Mucosa of descending colon (tissue), 3 donors: ENCODE measurements around the gene ZNF213. TPM values are rescaled to one million over a fixed set of nuclear protein-coding genes. Genes with fewer than 3 reads are reported as not detected.

Experiments used
- ATAC-seq: fragments of 200-7000 bp; cut with Tn5 transposase; one replicate; pipeline ENCODE4 v1.9.1; 2020; ENCODE audit warnings: mild to moderate bottlenecking, moderate library complexity
- DNase-seq, 3 donors: peaks; one replicate each; pipeline ENCODE4 v3.0.0-alpha.2; 2020
- H3K36me3 ChIP-seq: fragments of 200-600 bp; one replicate; pipeline ENCODE4 v1.8.0; 2021; ENCODE audit warnings: low read depth, mild to moderate bottlenecking
- H3K4me1 ChIP-seq: fragments of 200-600 bp; one replicate; pipeline ENCODE4 v1.8.0; 2021; ENCODE audit warnings: low read depth, mild to moderate bottlenecking
- H3K4me3 ChIP-seq: fragments of 200-600 bp; one replicate; pipeline ENCODE4 v1.8.0; 2021; ENCODE audit warnings: mild to moderate bottlenecking
- H3K9me3 ChIP-seq: fragments of 200-600 bp; one replicate; pipeline ENCODE4 v1.8.0; 2021; ENCODE audit warnings: mild to moderate bottlenecking
- CTCF ChIP-seq: fragments of 200-600 bp; IDR thresholded peaks from one replicate; pipeline ENCODE4 v1.8.0; 2022; ENCODE audit warnings: antibody characterized with exemption, mild to moderate bottlenecking
- intact Hi-C, 2 donors: fragments of 100-400 bp; cut with DNase I in 1 of 2; cut with micrococcal nuclease in 1 of 2; formaldehyde crosslinking; loops; one replicate each; pipeline versions ENCODE4 v1.11.0 to v1.11.1; 2022; cut with DNase I, micrococcal nuclease
- long read RNA-seq, 2 donors: library from polyadenylated mRNA; unstranded; transcript quantifications; one replicate each; pipeline ENCODE4 v2.0.0, GENCODE V29; 2019 to 2021
- total RNA-seq, 3 donors: library from RNA; stranded (reverse); fragmentation: NEBNext Ultra II Directional in 2 of 3; extraction: Animal tissue kit (Norgen Biotek cat#: 25700) in 2 of 3; gene quantifications; one replicate each; pipeline versions ENCODE4 v1.2.1 to v1.2.4, GENCODE V29; 2021 to 2023
- donor health status: DM: no; HTN: no; CAD: no; lungs with moderate emphysema.
- donor health status: DM: no; HTN: no; CAD: no.
- donor health status: DM: no; HTN: yes; CAD: no.

Gene ZNF213
- 10 to 100 TPM; 10.3 to 18.1 (median 14.1) TPM for total RNA-seq
- long read RNA-seq, donor 1, partial matches to known transcripts = 1 of 16 reads
- long read RNA-seq, donor 1, other reads (novel, unspliced or antisense) = 10 of 16 reads
- long read RNA-seq, donor 2, partial matches to known transcripts = 0 of 6 reads
- long read RNA-seq, donor 2, other reads (novel, unspliced or antisense) = 6 of 6 reads

- intact Hi-C loops = no loop called here
- DNase-seq = peak; percentile 94 to 97 (median 95)
- Histone ChIP-seq H3K36me3 (no peaks in the 10 kb centered on the region), H3K9me3 (no peaks in the 10 kb centered on the region), H3K4me1 (peaks cover 4% of the 10 kb centered on the region), H3K4me3 (peak within 1 kb of the TSS; percentile 82)
- TF ChIP-seq CTCF = no peak
- peak; percentile 97 for ATAC-seq
Observed at GRCh38 chr16:3134338-3135125, at the start of gene ZNF213. Gene ZNF213 (plus strand): TSS chr16:3135029. CDS start chr16:3137281, 2,252 bp downstream.

- no peaks in the 10 kb centered on the region for H3K9me3 ChIP-seq
- H3K4me3 ChIP-seq = no peak overlapping the region
- intact Hi-C loops = no loop called here
- DNase-seq = peak in 1 of 3 donors; percentile 7
- no peaks in the 10 kb centered on the region for H3K4me1 ChIP-seq
- ATAC-seq = no peak
- TF ChIP-seq CTCF = no peak
- no peaks in the 10 kb centered on the region for H3K36me3 ChIP-seq
Observed at GRCh38 chr16:3085868-3086595, 48.8 kb upstream of the ZNF213 start.

- Histone ChIP-seq H3K4me1 (no peaks in the 10 kb centered on the region), H3K4me3 (no peak overlapping the region), H3K36me3 (no peaks in the 10 kb centered on the region), H3K9me3 (no peaks in the 10 kb centered on the region)
- TF ChIP-seq CTCF = no peak
- intact Hi-C loops = no loop called here
- ATAC-seq = peak; percentile 69
- DNase-seq = peak in 2 of 3 donors; percentile 31 to 47
Observed at GRCh38 chr16:3086596-3087242, 48.1 kb upstream of the ZNF213 start.

DNA sequence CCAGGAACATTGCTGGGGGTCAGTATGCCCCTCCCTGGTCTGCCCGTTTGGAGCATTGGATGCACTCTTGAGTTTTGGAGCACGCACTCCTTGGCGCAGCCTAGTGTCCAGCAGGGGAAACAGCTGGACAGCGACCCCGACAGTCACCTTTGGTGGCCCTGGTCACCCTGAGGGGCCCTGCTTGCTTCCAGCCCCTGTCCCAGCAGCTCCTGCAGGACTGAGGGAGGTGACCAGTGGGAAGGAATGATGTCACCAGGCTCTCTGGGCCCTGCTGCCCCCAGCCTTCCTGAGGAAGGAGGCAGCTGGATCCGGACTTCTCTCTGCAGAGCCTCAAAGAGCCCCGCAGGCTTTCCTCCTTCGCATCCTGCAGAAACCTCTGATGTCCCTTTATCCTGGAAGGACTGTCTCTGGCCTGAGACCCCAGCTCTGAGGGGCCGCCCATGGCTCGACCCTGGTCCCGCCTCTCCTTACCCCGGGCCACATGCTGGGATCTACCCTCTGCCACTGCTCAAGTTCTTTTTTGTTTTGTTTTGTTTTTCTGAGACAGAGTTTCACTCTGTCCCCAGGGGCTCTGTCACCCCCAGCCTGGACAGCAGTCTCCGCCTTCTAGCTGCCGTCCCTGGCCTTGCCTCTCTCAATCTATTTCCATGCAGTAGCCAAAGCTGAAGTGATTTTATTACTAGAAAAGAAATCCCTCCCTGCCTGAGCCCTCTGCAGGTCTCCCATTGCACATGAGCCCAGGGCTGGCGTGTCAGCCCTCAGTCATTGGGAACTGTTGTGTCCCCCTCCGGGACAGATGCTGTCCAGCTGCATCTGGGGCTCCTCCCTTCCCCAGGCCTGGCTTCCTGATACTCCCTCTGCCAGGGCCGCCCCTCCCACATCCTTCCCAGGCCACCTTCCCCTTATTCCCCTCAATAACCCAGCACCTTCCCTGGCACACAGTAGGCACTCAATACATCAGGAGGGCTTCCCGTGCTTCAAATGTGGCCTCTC lies 47.3 kb upstream of the ZNF213 start:
- peak in 2 of 3 donors; percentile 41 to 53 for DNase-seq

More for the DNA sequence above, 47.3 kb upstream of the ZNF213 start:
- Histone ChIP-seq H3K9me3 (no peaks in the 10 kb centered on the region), H3K4me1 (no peaks in the 10 kb centered on the region), H3K4me3 (no peak overlapping the region), H3K36me3 (no peaks in the 10 kb centered on the region)
- intact Hi-C loops = no loop called here
- TF ChIP-seq CTCF = no peak
- ATAC-seq = peak; percentile 61
